ENCODE measurements around the gene S100A10. TPM values are rescaled to one million over a fixed set of nuclear protein-coding genes. Genes with fewer than 3 reads are reported as not detected.

The S100A10 gene
- total RNA-seq, 1 experiment from 2014 or later: 400 TPM

DNA sequence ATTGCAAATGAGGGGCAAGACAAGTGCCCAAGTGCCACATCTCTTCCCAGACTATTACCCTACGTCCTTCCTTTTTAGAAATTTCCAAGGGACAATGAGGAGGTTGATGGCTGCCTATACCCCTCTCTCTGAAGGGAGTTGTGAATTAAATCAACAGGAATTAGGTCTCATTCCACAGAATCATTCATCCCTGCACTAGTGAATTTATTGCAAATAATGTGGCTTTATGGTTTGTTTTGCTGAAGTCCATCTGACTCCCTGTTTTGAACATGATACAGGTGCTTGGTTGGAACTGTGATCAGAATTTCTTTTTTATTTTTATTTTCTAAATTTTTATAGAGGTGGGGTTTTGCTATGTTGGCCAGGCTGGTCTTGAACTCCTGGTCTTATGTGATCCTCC lies 50.1 kb downstream of the S100A10 start:
- intact Hi-C loops (cut with micrococcal nuclease): no loop called here
- CTCF ChIA-PET: no interaction called here
- Histone ChIP-seq H3K27ac (ENCODE audit: low read length) (no peak overlapping the region), H2AFZ (ENCODE audit: low read length) (no peak overlapping the region), H3K36me3 (ENCODE audit: low read depth, low read length) (no peaks in the 10 kb centered on the region), H3K27me3 (ENCODE audit: low read length) (no peaks in the 10 kb centered on the region), H3K4me3 (ENCODE audit: low read length) (no peak overlapping the region), H3K9me2 (replicated peaks; ENCODE audit: low read length) (no peaks in the 10 kb centered on the region), H3K9ac (ENCODE audit: low read length) (no peak overlapping the region), H3K4me1 (ENCODE audit: insufficient read depth, low read length) (peaks cover 55% of the 10 kb centered on the region), H3K9me3 (ENCODE audit: low read length) (no peaks in the 10 kb centered on the region), H3K4me2 (ENCODE audit: low read length) (no peak overlapping the region), H3F3A (ENCODE audit: low read length, unreplicated experiment) (peaks cover 9% of the 10 kb centered on the region), H3K79me2 (ENCODE audit: low read length) (no peaks in the 10 kb centered on the region), H4K20me1 (ENCODE audit: low read length) (no peaks in the 10 kb centered on the region)
- POLR2A ChIA-PET (ENCODE audit: unreplicated experiment): no interaction called here
- DNase-seq (no peak), ATAC-seq (no peak)
- TF ChIP-seq EZH2phosphoT487 (IDR thresholded peaks at IDR 0.05; ENCODE audit: borderline replicate concordance, low read length): no peak
- TF ChIP-seq, protein P1, sequence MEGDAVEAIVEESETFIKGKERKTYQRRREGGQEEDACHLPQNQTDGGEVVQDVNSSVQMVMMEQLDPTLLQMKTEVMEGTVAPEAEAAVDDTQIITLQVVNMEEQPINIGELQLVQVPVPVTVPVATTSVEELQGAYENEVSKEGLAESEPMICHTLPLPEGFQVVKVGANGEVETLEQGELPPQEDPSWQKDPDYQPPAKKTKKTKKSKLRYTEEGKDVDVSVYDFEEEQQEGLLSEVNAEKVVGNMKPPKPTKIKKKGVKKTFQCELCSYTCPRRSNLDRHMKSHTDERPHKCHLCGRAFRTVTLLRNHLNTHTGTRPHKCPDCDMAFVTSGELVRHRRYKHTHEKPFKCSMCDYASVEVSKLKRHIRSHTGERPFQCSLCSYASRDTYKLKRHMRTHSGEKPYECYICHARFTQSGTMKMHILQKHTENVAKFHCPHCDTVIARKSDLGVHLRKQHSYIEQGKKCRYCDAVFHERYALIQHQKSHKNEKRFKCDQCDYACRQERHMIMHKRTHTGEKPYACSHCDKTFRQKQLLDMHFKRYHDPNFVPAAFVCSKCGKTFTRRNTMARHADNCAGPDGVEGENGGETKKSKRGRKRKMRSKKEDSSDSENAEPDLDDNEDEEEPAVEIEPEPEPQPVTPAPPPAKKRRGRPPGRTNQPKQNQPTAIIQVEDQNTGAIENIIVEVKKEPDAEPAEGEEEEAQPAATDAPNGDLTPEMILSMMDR (conservative IDR thresholded peaks at IDR 0.05; ENCODE audit: low read depth, low read length): no peak
- no peak for TF ChIP-seq EZH2 (IDR thresholded peaks at IDR 0.05; ENCODE audit: low read length, unreplicated experiment)
- BruUV-seq (replicated peaks): no TSS peak

DNA sequence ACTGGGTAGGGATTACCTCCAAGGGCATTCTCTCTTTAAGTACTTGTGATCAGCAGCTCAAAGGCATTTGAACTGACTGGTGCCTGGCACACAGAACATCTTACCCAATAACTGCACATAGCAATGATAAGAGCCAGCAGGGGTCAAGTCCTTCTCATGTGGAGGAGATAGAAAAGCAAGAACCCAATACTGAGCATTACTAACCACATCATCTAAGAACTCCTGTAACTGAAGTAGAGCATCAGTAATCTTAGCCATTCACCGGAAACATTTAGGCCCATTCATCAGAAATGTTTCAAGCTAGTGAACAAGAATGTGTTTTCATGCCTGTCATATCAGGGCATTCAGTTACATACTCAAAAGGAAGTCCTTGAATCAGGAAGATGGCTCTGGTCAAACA lies 50.8 kb downstream of the S100A10 start:
- intact Hi-C loops (cut with micrococcal nuclease): no loop called here
- Histone ChIP-seq H3K9me3 (ENCODE audit: low read length) (no peaks in the 10 kb centered on the region), H4K20me1 (ENCODE audit: low read length) (no peaks in the 10 kb centered on the region), H3K79me2 (ENCODE audit: low read length) (no peaks in the 10 kb centered on the region), H3K9me2 (replicated peaks; ENCODE audit: low read length) (no peaks in the 10 kb centered on the region), H3K4me3 (ENCODE audit: low read length) (no peak overlapping the region), H3K4me2 (ENCODE audit: low read length) (no peak overlapping the region), H3K4me1 (ENCODE audit: insufficient read depth, low read length) (peaks cover 54% of the 10 kb centered on the region), H3K27me3 (ENCODE audit: low read length) (no peaks in the 10 kb centered on the region), H3K27ac (ENCODE audit: low read length) (no peak overlapping the region), H3F3A (ENCODE audit: low read length, unreplicated experiment) (peaks cover 9% of the 10 kb centered on the region), H2AFZ (ENCODE audit: low read length) (no peak overlapping the region), H3K9ac (ENCODE audit: low read length) (no peak overlapping the region), H3K36me3 (ENCODE audit: low read depth, low read length) (no peaks in the 10 kb centered on the region)
- TF ChIP-seq EZH2 (IDR thresholded peaks at IDR 0.05; ENCODE audit: low read length, unreplicated experiment) (no peak), EZH2phosphoT487 (IDR thresholded peaks at IDR 0.05; ENCODE audit: borderline replicate concordance, low read length) (no peak)
- TF ChIP-seq, protein P1 (conservative IDR thresholded peaks at IDR 0.05; ENCODE audit: low read depth, low read length): no peak
- CTCF ChIA-PET: no interaction called here
- DNase-seq: no peak
- no TSS peak for BruUV-seq (replicated peaks)
- POLR2A ChIA-PET (ENCODE audit: unreplicated experiment): interaction anchor here (0.8 kb wide), 1 partner anchor 46 kb away, joined by 5 read pairs; no protein-coding TSS in a partner anchor
- ATAC-seq: no peak

DNA sequence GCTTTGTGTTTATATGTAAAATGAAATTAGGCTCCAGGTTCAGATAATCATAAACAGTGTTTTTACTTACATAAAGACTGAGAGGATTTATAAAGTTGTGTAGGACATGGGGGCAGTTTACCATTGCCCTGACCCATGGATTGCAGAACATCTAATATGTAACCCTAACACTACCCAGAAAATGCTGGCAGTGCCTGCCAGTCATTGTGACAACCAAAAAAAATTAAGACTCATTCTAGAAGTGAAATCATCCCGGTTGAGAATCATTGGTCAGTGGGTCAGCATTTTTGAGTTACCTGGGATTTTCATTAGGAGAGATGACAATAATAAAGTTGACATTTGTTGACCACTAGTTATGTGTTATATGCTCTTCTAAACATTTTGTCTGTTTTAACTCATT lies 53.1 kb downstream of the S100A10 start:
- H3K27me3 ChIP-seq (ENCODE audit: low read length): no peaks in the 10 kb centered on the region
- CTCF ChIA-PET: no interaction called here
- POLR2A ChIA-PET (ENCODE audit: unreplicated experiment): interaction anchor here (0.6 kb wide), 1 partner anchor 26 kb away, joined by 3 read pairs; no protein-coding TSS in a partner anchor

More for the DNA sequence above, 53.1 kb downstream of the S100A10 start:
- Histone ChIP-seq H3K4me1 (ENCODE audit: insufficient read depth, low read length) (peaks cover 47% of the 10 kb centered on the region), H4K20me1 (ENCODE audit: low read length) (no peaks in the 10 kb centered on the region), H3K4me2 (ENCODE audit: low read length) (peak overlapping the region; percentile 23), H3K79me2 (ENCODE audit: low read length) (no peaks in the 10 kb centered on the region), H3K27ac (ENCODE audit: low read length) (peak overlapping the region; percentile 68), H3K9me2 (replicated peaks; ENCODE audit: low read length) (no peaks in the 10 kb centered on the region), H3K9me3 (ENCODE audit: low read length) (no peaks in the 10 kb centered on the region), H3K36me3 (ENCODE audit: low read depth, low read length) (no peaks in the 10 kb centered on the region), H3K9ac (ENCODE audit: low read length) (peak overlapping the region; percentile 41), H3K4me3 (ENCODE audit: low read length) (no peak overlapping the region), H3F3A (ENCODE audit: low read length, unreplicated experiment) (peaks cover 4% of the 10 kb centered on the region), H2AFZ (ENCODE audit: low read length) (no peak overlapping the region)
- no TSS peak for BruUV-seq (replicated peaks)
- intact Hi-C loops (cut with micrococcal nuclease): no loop called here
- DNase-seq (no peak), ATAC-seq (no peak)
- TF ChIP-seq EZH2 (IDR thresholded peaks at IDR 0.05; ENCODE audit: low read length, unreplicated experiment) (no peak), EZH2phosphoT487 (IDR thresholded peaks at IDR 0.05; ENCODE audit: borderline replicate concordance, low read length) (no peak)
- TF ChIP-seq, protein P1 (conservative IDR thresholded peaks at IDR 0.05; ENCODE audit: low read depth, low read length): no peak

Data from PC-3 (cell line).